A549 (cell line): ENCODE measurements around the gene SERPING1. TPM values are rescaled to one million over a fixed set of nuclear protein-coding genes. Genes with fewer than 3 reads are reported as not detected.

Source experiments
- ATAC-seq, 2 experiments: fragments of 200-7000 bp in 1 of 2; fragments of >200 bp in 1 of 2; cut with Nextera tagmentation in 1 of 2; cut with Tn5 transposase in 1 of 2; 3 replicates each; pipeline versions ENCODE4 v1.8.0 to v1.9.1; 2018 to 2020; ENCODE audit warnings: mild to moderate bottlenecking in 1 of 2, moderate library complexity in 1 of 2
- CTCF ChIA-PET: fragments of 300-600 bp; sonication (Branson Sonifier 250); formaldehyde crosslinking; extraction: SDS; loops from one replicate; lab custom pipeline; 2021; ENCODE audit warnings: antibody characterized with exemption, inconsistent platforms; lab: Yijun Ruan, JAX
- POLR2A ChIA-PET: fragments of 350-600 bp; formaldehyde crosslinking; extraction: SDS; loops from one replicate; lab custom pipeline; 2021; ENCODE audit warnings: antibody characterized with exemption, inconsistent platforms; lab: Yijun Ruan, JAX
- DNase-seq, 2 experiments: peaks; one replicate each; pipeline versions ENCODE4 v3.0.0 to v3.0.0-alpha.2; 2011 to 2016; ENCODE audit warnings: low read depth in 1 of 2, low spot score in 1 of 2
- FAIRE-seq: peaks from 2 replicates; lab custom pipeline; 2011; peaks lifted over from hg19 to GRCh38; lab: Jason Lieb, UNC
- H3K27ac ChIP-seq, 2 experiments: fragments of >200 bp; sonication (Bioruptor Twin); formaldehyde crosslinking; 3 replicates each; pipeline ENCODE4 v1.5.1; 2016 to 2017
- H3K4me1 ChIP-seq: fragments of >200 bp; sonication (Bioruptor Twin); formaldehyde crosslinking; 3 replicates; pipeline ENCODE4 v1.6.1; 2016
- H3K4me2 ChIP-seq: fragments of >200 bp; sonication (Bioruptor Twin); formaldehyde crosslinking; 3 replicates; pipeline ENCODE4 v1.6.1; 2016
- H3K4me3 ChIP-seq: fragments of >200 bp; sonication (Bioruptor Twin); formaldehyde crosslinking; 3 replicates; pipeline ENCODE4 v1.5.1; 2016
- H3K9me3 ChIP-seq: fragments of >200 bp; sonication (Bioruptor Twin); formaldehyde crosslinking; 3 replicates; pipeline ENCODE4 v1.6.1; 2016
- BHLHE40 ChIP-seq: IDR thresholded peaks from 2 replicates; pipeline ENCODE4 v1.6.1; 2012; ENCODE audit warnings: low read depth, low read length, inconsistent platforms
- CBX8 ChIP-seq: fragments of 200-600 bp; sonication (generic); IDR thresholded peaks from 2 replicates; pipeline ENCODE4 v1.6.1; 2016
- CEBPB ChIP-seq, 2 experiments: fragments of >200 bp in 1 of 2; sonication (Bioruptor Twin) in 1 of 2; formaldehyde crosslinking in 1 of 2; IDR thresholded peaks; 2 replicates each; pipeline ENCODE4 v1.6.1; 2012 to 2016
- CHD2 ChIP-seq: fragments of 150-350 bp; IDR thresholded peaks from 2 replicates; pipeline ENCODE4 v1.6.1; 2014; ENCODE audit warnings: low read length; ENCODE audit not compliant: partially characterized antibody
- EHF ChIP-seq: fragments of 250-450 bp; sonication (Bioruptor Pico); IDR thresholded peaks from 2 replicates; pipeline ENCODE4 v1.5.0; 2020; ENCODE audit warnings: mild to moderate bottlenecking
- EP300 ChIP-seq, 2 experiments: fragments of >200 bp; sonication (Bioruptor Twin); formaldehyde crosslinking; IDR thresholded peaks; 2 replicates in 1 of 2; 3 replicates in 1 of 2; pipeline ENCODE4 v1.6.1; 2016 to 2017
- FOSB ChIP-seq: fragments of 250-450 bp; sonication (Bioruptor Pico); IDR thresholded peaks from 2 replicates; pipeline ENCODE4 v1.5.0; 2020; ENCODE audit warnings: mild to moderate bottlenecking, moderate library complexity
- GATA3 ChIP-seq: IDR thresholded peaks from 2 replicates; pipeline ENCODE4 v1.6.1; 2012; ENCODE audit warnings: borderline replicate concordance
- HDAC2 ChIP-seq: fragments of 200-600 bp; sonication (generic); IDR thresholded peaks from 2 replicates; pipeline ENCODE4 v1.6.1; 2016
- HOXB13 ChIP-seq: fragments of 250-450 bp; sonication (Bioruptor Pico); IDR thresholded peaks from 2 replicates; pipeline ENCODE4 v1.5.0; 2020; ENCODE audit warnings: low read depth, mild to moderate bottlenecking, moderate library complexity
- HOXB5 ChIP-seq: fragments of 250-450 bp; sonication (Bioruptor Pico); IDR thresholded peaks from 2 replicates; pipeline ENCODE4 v1.5.0; 2020; ENCODE audit warnings: mild to moderate bottlenecking, moderate library complexity
- JUNB ChIP-seq: fragments of >200 bp; sonication (Bioruptor Twin); formaldehyde crosslinking; IDR thresholded peaks from 2 replicates; pipeline ENCODE4 v1.6.1; 2016
- MAFK ChIP-seq: fragments of 450-650 bp; IDR thresholded peaks from 2 replicates; pipeline ENCODE4 v1.6.1; 2014; ENCODE audit not compliant: partially characterized antibody
- NFE2L2 ChIP-seq: fragments of 150-350 bp; conservative IDR thresholded peaks from 2 replicates; pipeline ENCODE4 v1.6.1; 2014; ENCODE audit warnings: low read length
- NPAS2 ChIP-seq: fragments of 250-450 bp; sonication (Bioruptor Pico); IDR thresholded peaks from 2 replicates; pipeline ENCODE4 v1.8.0; 2022; ENCODE audit warnings: mild to moderate bottlenecking, moderate library complexity, borderline replicate concordance
- RARB ChIP-seq: fragments of 250-450 bp; sonication (Bioruptor Pico); IDR thresholded peaks from 2 replicates; pipeline ENCODE4 v1.8.0; 2021; ENCODE audit warnings: mild to moderate bottlenecking, moderate library complexity
- RCOR1 ChIP-seq: fragments of 150-350 bp; IDR thresholded peaks from 2 replicates; pipeline ENCODE4 v1.6.1; 2014; ENCODE audit warnings: antibody characterized with exemption, low read length, low read depth
- RFX5 ChIP-seq: fragments of 450-650 bp; IDR thresholded peaks from 2 replicates; pipeline ENCODE4 v1.7.1; 2014; ENCODE audit warnings: antibody characterized with exemption, mild to moderate bottlenecking, moderate library complexity
- SREBF2 ChIP-seq: fragments of 450-650 bp; IDR thresholded peaks from 2 replicates; pipeline ENCODE4 v1.6.1; 2014; ENCODE audit warnings: mild to moderate bottlenecking, moderate library complexity
- TFCP2L1 ChIP-seq: fragments of 250-450 bp; sonication (Bioruptor Pico); IDR thresholded peaks from 2 replicates; pipeline ENCODE4 v1.5.0; 2021; ENCODE audit warnings: mild to moderate bottlenecking
- TP53 ChIP-seq: fragments of 250-450 bp; sonication (Bioruptor Pico); IDR thresholded peaks from 2 replicates; pipeline ENCODE4 v1.5.0; 2021; ENCODE audit warnings: mild to moderate bottlenecking, moderate library complexity
- ZC3H11A ChIP-seq: fragments of 450-650 bp; IDR thresholded peaks from 2 replicates; pipeline ENCODE4 v1.6.1; 2014; ENCODE audit warnings: antibody characterized with exemption, mild to moderate bottlenecking
- ZNF302 ChIP-seq: fragments of 250-450 bp; sonication (Bioruptor Pico); IDR thresholded peaks from 2 replicates; pipeline ENCODE4 v1.9.0; 2021; ENCODE audit warnings: inconsistent platforms, mild to moderate bottlenecking, moderate library complexity
- WGBS: methylation state at CpG from one replicate; pipeline ENCODE4 v1.1.6; 2017; ENCODE audit errors: missing lambda C conversion rate; 5-methylcytosine and 5-hydroxymethylcytosine counted together
- polyA plus RNA-seq, 4 experiments: library from polyadenylated mRNA; depleted of rRNA in 3 of 4; stranded (reverse); fragments of >200 nt; fragmentation: RNase III in 1 of 4; extraction: RNeasy Plus Mini Kit Qiagen cat#74134 plus additional on column Dnase treatment in 1 of 4; gene quantifications; 2 replicates in 3 of 4; 3 replicates in 1 of 4; pipeline ENCODE4 v1.2.3, GENCODE V29; 2011 to 2017
- TF ChIP-seq, protein P1 (sequence below): IDR thresholded peaks from 2 replicates; pipeline ENCODE4 v1.6.1; 2012
- TF ChIP-seq, protein P2 (sequence below): fragments of 150-350 bp; IDR thresholded peaks from 2 replicates; pipeline ENCODE4 v1.6.1; 2014; ENCODE audit warnings: low read depth, mild to moderate bottlenecking, low read length
- TF ChIP-seq, protein P3 (sequence below): IDR thresholded peaks from 2 replicates; pipeline ENCODE4 v1.6.1; 2012
- TF ChIP-seq, protein P4 (sequence below): fragments of 250-450 bp; sonication (Bioruptor Pico); IDR thresholded peaks from 2 replicates; pipeline ENCODE4 v1.5.0; 2021; ENCODE audit warnings: mild to moderate bottlenecking, moderate library complexity, borderline replicate concordance
- TF ChIP-seq, protein P5 (sequence below): fragments of >200 bp; sonication (Bioruptor Twin); formaldehyde crosslinking; IDR thresholded peaks from 3 replicates; pipeline ENCODE4 v1.6.1; 2016

SERPING1 gene
- polyA plus RNA-seq, 2 of the 4 experiments (the other 2 are of a cell fraction): 0.59 to 0.63 TPM

DNA sequence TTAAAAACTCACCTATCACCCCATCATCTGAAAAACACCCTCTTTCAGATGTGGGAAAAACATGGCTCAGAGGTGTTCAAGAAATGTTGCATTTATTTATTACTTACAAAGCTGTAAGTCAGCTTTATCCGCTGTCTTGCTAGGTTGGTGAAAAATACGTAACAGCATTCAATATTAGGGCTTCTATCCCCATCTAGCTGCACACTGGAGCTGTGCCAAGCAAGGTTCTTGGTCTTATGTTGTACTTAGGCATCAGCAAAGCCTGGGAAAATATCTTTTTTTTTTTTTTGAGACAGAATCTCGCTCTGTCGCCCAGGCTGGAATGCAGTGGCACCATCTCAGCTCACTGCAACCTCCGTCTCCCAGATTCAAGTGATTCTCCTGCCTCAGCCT lies 7.5 kb downstream of the SERPING1 start:
- ATAC-seq: no peak
- no peak for DNase-seq
- Histone ChIP-seq H3K4me2 (no peak overlapping the region), H3K4me3 (no peak overlapping the region), H3K9me3 (no peaks in the 10 kb centered on the region), H3K4me1 (no peaks in the 10 kb centered on the region), H3K27ac (no peak overlapping the region)
- FAIRE-seq: no peak
- TF ChIP-seq, protein P1, sequence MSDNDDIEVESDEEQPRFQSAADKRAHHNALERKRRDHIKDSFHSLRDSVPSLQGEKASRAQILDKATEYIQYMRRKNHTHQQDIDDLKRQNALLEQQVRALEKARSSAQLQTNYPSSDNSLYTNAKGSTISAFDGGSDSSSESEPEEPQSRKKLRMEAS: no peak
- TF ChIP-seq CHD2: no peak
- TF ChIP-seq CBX8: no peak
- TF ChIP-seq SREBF2: no peak
- TF ChIP-seq EHF (CRISPR knock-in tag): no peak
- TF ChIP-seq TFCP2L1 (CRISPR knock-in tag): no peak
- TF ChIP-seq HOXB13: no peak
- TF ChIP-seq ZNF302 (CRISPR knock-in tag): no peak
- no peak for TF ChIP-seq NFE2L2
- no peak for TF ChIP-seq FOSB (CRISPR knock-in tag)
- TF ChIP-seq RCOR1: no peak
- no peak for TF ChIP-seq NPAS2 (CRISPR knock-in tag)
- POLR2A ChIA-PET: no interaction called here
- 66% methylated on average over 5 of the region's 5 CpGs for WGBS
- CTCF ChIA-PET: interaction anchor here (0.6 to 0.7 kb wide), 3 partner anchors 19 to 442 kb away, joined by 4 to 5 read pairs (median 5); no protein-coding TSS in a partner anchor

DNA sequence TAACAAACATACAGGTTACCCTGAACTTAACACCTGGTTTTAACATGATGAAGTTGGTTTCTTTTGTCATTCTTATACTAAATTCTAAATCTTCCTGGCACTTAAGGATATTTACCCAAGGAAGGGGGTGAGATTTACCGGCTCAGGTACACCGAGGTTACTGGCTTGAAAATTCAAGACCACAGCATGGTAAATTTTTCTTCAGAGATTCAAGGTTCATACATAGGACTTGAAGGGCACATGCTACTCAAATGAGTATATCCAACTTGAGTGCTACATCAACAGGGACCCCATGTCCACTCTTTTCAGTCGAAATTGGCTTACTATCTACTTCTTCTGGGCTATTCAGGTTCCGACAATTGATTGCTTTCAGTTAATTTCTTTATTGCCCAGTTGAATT lies 12.7 kb downstream of the SERPING1 start:
- H3K9me3 ChIP-seq: no peaks in the 10 kb centered on the region
- H3K4me2 ChIP-seq: no peak overlapping the region
- FAIRE-seq (no peak), DNase-seq (no peak), ATAC-seq (no peak)
- ChIA-PET CTCF (interaction anchor here (0.7 to 2.8 kb wide), 4 partner anchors 30 to 117 kb away, joined by 3 to 12 read pairs (median 4); partner anchors contain the start of gene UBE2L6), POLR2A (no interaction called here)
- no peak for TF ChIP-seq TP53
- TF ChIP-seq NPAS2 (CRISPR knock-in tag): no peak
- TF ChIP-seq JUNB: no peak
- TF ChIP-seq, protein P2, sequence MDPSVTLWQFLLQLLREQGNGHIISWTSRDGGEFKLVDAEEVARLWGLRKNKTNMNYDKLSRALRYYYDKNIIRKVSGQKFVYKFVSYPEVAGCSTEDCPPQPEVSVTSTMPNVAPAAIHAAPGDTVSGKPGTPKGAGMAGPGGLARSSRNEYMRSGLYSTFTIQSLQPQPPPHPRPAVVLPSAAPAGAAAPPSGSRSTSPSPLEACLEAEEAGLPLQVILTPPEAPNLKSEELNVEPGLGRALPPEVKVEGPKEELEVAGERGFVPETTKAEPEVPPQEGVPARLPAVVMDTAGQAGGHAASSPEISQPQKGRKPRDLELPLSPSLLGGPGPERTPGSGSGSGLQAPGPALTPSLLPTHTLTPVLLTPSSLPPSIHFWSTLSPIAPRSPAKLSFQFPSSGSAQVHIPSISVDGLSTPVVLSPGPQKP: no peak
- no peak for TF ChIP-seq BHLHE40
- no peak overlapping the region for H3K27ac ChIP-seq
- WGBS: 53% methylated on average over 4 of the region's 4 CpGs
- no peaks in the 10 kb centered on the region for H3K4me1 ChIP-seq
- no peak overlapping the region for H3K4me3 ChIP-seq

DNA sequence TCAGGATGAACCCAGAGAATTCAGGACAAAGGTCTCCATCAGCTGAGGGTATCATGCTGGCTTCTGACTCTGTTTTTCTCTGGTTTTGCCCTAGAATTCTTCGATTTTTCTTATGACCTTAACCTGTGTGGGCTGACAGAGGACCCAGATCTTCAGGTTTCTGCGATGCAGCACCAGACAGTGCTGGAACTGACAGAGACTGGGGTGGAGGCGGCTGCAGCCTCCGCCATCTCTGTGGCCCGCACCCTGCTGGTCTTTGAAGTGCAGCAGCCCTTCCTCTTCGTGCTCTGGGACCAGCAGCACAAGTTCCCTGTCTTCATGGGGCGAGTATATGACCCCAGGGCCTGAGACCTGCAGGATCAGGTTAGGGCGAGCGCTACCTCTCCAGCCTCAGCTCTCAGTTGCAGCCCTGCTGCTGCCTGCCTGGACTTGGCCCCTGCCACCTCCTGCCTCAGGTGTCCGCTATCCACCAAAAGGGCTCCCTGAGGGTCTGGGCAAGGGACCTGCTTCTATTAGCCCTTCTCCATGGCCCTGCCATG lies 16.8 kb downstream of the SERPING1 start:
- H3K4me2 ChIP-seq: no peak overlapping the region
- H3K4me1 ChIP-seq: no peaks in the 10 kb centered on the region
- POLR2A ChIA-PET: no interaction called here
- CTCF ChIA-PET: interaction anchor here (0.9 to 1.4 kb wide), 2 partner anchors 27 to 46 kb away, joined by 3 to 5 read pairs; partner anchors contain the start of gene UBE2L6
- FAIRE-seq: no peak
- no peak for TF ChIP-seq HDAC2
- TF ChIP-seq HOXB5 (CRISPR knock-in tag): no peak
- peak in 1 of 2 experiments; percentile 19; a peak in 2 of 6 replicates for ATAC-seq
- no peak overlapping the region for H3K27ac ChIP-seq
- no peak overlapping the region for H3K4me3 ChIP-seq
- no peak for DNase-seq
- H3K9me3 ChIP-seq: peaks cover 19% of the 10 kb centered on the region
- 43% methylated on average over 8 of the region's 10 CpGs for WGBS

DNA sequence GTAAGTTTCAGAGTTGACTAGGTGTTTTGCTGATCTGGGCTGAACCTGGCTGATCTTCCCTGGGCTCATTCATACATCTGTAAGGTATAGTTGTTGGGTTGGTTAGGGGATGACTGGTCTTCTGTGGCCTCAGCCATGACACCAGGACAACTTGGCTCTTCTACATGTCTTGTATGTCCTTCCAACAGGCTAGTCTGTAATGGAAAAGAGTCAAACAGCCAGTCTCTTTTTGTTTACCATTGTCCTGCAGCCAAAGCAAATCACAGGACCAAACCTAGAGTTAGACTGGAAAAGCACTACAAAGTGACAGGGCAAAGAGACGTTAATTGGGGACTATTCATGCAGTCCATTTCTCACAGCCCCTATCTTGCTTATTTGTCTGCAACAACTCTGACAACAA lies 17.8 kb downstream of the SERPING1 start:
- H3K9me3 ChIP-seq: peaks cover 27% of the 10 kb centered on the region
- 36% methylated on average over 1 of the region's 1 CpG for WGBS
- no peak overlapping the region for H3K4me2 ChIP-seq
- POLR2A ChIA-PET: no interaction called here
- DNase-seq (no peak), FAIRE-seq (no peak), ATAC-seq (no peak)
- CTCF ChIA-PET: interaction anchor here (1.2 kb wide), 1 partner anchor 11 kb away, joined by 4 read pairs; no protein-coding TSS in a partner anchor
- H3K27ac ChIP-seq: no peak overlapping the region
- no peaks in the 10 kb centered on the region for H3K4me1 ChIP-seq
- no peak overlapping the region for H3K4me3 ChIP-seq
- TF ChIP-seq JUNB (no peak), ZNF302 (CRISPR knock-in tag) (no peak), HOXB13 (no peak), RFX5 (no peak), HOXB5 (CRISPR knock-in tag) (no peak), CEBPB (IDR thresholded peaks at IDR 0.05) (no peak), ZC3H11A (no peak), GATA3 (no peak), RCOR1 (no peak), EP300 (IDR thresholded peaks at IDR 0.05) (no peak), MAFK (no peak), RARB (CRISPR knock-in tag) (no peak)
- TF ChIP-seq, protein P3, sequence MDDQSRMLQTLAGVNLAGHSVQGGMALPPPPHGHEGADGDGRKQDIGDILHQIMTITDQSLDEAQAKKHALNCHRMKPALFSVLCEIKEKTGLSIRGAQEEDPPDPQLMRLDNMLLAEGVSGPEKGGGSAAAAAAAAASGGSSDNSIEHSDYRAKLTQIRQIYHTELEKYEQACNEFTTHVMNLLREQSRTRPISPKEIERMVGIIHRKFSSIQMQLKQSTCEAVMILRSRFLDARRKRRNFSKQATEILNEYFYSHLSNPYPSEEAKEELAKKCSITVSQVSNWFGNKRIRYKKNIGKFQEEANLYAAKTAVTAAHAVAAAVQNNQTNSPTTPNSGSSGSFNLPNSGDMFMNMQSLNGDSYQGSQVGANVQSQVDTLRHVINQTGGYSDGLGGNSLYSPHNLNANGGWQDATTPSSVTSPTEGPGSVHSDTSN: no peak
- TF ChIP-seq, protein P4, sequence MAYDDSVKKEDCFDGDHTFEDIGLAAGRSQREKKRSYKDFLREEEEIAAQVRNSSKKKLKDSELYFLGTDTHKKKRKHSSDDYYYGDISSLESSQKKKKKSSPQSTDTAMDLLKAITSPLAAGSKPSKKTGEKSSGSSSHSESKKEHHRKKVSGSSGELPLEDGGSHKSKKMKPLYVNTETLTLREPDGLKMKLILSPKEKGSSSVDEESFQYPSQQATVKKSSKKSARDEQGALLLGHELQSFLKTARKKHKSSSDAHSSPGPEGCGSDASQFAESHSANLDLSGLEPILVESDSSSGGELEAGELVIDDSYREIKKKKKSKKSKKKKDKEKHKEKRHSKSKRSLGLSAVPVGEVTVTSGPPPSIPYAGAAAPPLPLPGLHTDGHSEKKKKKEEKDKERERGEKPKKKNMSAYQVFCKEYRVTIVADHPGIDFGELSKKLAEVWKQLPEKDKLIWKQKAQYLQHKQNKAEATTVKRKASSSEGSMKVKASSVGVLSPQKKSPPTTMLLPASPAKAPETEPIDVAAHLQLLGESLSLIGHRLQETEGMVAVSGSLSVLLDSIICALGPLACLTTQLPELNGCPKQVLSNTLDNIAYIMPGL (CRISPR knock-in tag): no peak
- TF ChIP-seq, protein P5, sequence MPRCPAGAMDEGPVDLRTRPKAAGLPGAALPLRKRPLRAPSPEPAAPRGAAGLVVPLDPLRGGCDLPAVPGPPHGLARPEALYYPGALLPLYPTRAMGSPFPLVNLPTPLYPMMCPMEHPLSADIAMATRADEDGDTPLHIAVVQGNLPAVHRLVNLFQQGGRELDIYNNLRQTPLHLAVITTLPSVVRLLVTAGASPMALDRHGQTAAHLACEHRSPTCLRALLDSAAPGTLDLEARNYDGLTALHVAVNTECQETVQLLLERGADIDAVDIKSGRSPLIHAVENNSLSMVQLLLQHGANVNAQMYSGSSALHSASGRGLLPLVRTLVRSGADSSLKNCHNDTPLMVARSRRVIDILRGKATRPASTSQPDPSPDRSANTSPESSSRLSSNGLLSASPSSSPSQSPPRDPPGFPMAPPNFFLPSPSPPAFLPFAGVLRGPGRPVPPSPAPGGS: no peak
